ENCODE results near the gene GAB1. TPM values are rescaled to one million over a fixed set of nuclear protein-coding genes. Genes with fewer than 3 reads are reported as not detected.

Gene GAB1
- total and polyA plus RNA-seq, 9 donors, result 10.7 to 50.3 (median 32.4) TPM

DNA sequence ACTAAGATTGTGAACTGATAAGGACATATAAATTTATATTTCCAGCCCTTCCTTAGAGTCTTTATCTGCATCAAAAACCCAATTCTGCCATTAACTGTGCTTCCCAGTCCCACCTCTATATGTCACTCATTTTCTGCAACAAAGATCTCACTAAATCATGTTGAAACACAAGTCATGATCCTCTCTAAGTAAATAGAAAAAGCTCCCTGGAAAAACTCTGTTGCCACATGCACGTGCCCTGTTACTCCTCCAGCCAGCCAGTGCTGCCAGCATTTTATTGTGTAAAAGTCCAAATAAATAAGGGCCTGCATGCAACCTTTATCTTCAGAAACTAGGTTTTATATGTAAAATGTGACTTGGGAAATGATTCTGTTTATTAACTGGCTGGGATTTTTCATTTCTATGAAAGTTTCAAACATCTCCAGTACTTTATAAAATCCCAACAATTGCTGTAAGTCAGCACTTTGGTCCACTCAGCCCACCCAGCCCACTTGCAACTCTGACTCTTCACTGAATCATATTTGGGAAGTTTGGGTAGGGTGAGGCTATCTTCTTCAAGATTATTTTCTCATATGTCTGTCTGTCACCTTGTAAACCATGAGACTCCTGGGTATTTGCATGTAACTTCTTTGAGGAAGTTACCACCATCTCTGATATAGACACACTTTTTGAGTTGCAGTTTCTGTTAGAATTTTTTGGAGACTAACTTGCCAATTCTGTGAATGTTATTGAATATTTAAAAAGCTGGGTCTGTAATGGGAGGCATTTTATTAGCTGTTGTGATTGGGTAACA lies 136.9 kb downstream of the GAB1 start:
- Histone ChIP-seq H3K36me3 (no peaks in the 10 kb centered on the region), H3K4me3 (no peak overlapping the region), H3K4me1 (ENCODE audit: insufficient read depth) (no peaks in the 10 kb centered on the region), H3K27me3 (no peaks in the 10 kb centered on the region), H3K27ac (no peak overlapping the region), H3K9me3 (no peaks in the 10 kb centered on the region)
- TF ChIP-seq POLR2A (IDR thresholded peaks at IDR 0.05), result no peak
- TF ChIP-seq, protein P1, sequence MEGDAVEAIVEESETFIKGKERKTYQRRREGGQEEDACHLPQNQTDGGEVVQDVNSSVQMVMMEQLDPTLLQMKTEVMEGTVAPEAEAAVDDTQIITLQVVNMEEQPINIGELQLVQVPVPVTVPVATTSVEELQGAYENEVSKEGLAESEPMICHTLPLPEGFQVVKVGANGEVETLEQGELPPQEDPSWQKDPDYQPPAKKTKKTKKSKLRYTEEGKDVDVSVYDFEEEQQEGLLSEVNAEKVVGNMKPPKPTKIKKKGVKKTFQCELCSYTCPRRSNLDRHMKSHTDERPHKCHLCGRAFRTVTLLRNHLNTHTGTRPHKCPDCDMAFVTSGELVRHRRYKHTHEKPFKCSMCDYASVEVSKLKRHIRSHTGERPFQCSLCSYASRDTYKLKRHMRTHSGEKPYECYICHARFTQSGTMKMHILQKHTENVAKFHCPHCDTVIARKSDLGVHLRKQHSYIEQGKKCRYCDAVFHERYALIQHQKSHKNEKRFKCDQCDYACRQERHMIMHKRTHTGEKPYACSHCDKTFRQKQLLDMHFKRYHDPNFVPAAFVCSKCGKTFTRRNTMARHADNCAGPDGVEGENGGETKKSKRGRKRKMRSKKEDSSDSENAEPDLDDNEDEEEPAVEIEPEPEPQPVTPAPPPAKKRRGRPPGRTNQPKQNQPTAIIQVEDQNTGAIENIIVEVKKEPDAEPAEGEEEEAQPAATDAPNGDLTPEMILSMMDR (IDR thresholded peaks at IDR 0.05), result no peak
- no peak for TF ChIP-seq EP300 (IDR thresholded peaks at IDR 0.05)
- 76 to 87% (median 81%) methylated on average over 1 of the region's 1 CpG for WGBS, 3 donors
- intact Hi-C loops (cut with DNase I), result no loop called here
- no peak for DNase-seq

DNA sequence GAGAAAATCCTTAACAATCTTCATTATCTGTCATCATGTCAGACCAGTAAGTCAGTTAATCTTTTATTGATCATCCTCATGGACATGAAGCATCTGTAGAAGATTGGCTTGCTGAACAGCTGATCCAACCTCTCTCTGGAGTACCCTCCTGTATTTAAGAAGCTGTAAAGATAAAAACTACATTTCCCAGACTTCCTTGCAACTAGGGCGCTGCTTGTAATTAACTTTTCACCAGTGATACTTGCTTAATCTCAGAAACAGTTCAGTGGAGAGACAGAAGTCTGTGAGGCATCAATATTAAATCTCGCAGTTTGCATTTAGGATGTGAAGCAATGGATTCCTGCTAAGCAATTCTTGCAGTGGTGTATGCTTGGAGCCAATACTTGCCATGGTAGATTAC lies 140.8 kb downstream of the GAB1 start:
- no peak overlapping the region for H3K27ac ChIP-seq
- WGBS, 3 donors, result 84 to 92% (median 85%) methylated on average over 2 of the region's 2 CpGs
- TF ChIP-seq, protein P1 (IDR thresholded peaks at IDR 0.05), result no peak
- no peak for TF ChIP-seq EP300 (IDR thresholded peaks at IDR 0.05)
- TF ChIP-seq POLR2A (IDR thresholded peaks at IDR 0.05), result no peak
- no peaks in the 10 kb centered on the region for H3K27me3 ChIP-seq
- intact Hi-C loops (cut with DNase I), result no loop called here
- no peaks in the 10 kb centered on the region for H3K36me3 ChIP-seq
- DNase-seq, result no peak
- H3K4me3 ChIP-seq, result no peak overlapping the region
- no peaks in the 10 kb centered on the region for H3K9me3 ChIP-seq
- H3K4me1 ChIP-seq (ENCODE audit: insufficient read depth), result no peaks in the 10 kb centered on the region

DNA sequence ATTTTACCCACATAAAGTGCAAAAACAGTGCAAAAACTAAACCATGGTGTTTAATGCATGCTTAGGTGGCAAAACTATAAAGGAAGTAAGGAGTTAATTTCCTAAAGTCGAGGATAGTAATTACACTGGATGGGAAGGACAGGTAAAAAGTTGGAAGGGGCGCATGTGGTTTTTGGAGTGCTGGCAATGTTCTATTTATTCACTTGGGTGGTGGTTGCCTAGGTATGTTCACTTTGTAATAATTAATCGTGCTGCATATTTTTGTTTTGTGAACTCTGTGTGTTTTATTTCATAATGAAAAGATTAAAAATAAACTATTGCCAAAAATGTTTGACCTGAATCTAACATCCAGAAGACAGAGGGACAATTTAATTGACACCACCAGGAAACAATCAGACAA lies 144.7 kb downstream of the GAB1 start:
- intact Hi-C loops (cut with DNase I), result loop anchor here in 3 of 4 donors (10.0 kb wide), 3 partner anchors 137 to 287 kb away; no protein-coding TSS in a partner anchor
- Histone ChIP-seq H3K27me3 (no peaks in the 10 kb centered on the region), H3K36me3 (no peaks in the 10 kb centered on the region), H3K4me3 (no peak overlapping the region), H3K4me1 (ENCODE audit: insufficient read depth) (no peaks in the 10 kb centered on the region), H3K9me3 (no peaks in the 10 kb centered on the region), H3K27ac (no peak overlapping the region)
- 35 to 42% (median 36%) methylated on average over 3 of the region's 3 CpGs for WGBS, 3 donors
- DNase-seq, result no peak
- no peak for TF ChIP-seq EP300 (IDR thresholded peaks at IDR 0.05)
- TF ChIP-seq POLR2A (IDR thresholded peaks at IDR 0.05), result no peak
- TF ChIP-seq, protein P1 (IDR thresholded peaks at IDR 0.05), result no peak

DNA sequence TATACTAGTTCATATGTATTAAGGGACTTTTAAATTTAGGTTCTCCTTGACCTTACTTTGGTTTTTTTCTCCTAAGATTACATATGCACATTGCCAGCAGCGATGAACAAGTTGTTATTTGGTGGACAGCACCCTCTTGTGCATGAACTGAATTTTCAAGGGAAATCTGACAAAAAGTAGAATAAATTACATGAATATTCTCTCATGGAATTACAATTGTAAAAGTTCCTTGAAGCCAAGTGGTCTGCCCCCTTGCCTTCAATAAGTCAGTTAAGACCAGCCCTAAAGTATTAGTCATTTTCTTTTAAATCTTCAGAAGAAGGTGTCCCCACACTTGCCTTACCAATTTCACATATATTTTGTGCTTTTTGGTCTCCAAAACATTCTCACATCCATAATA lies 146.2 kb downstream of the GAB1 start:
- Histone ChIP-seq H3K27ac (no peak overlapping the region), H3K4me3 (no peak overlapping the region), H3K4me1 (ENCODE audit: insufficient read depth) (no peaks in the 10 kb centered on the region), H3K36me3 (no peaks in the 10 kb centered on the region), H3K9me3 (no peaks in the 10 kb centered on the region), H3K27me3 (no peaks in the 10 kb centered on the region)
- intact Hi-C loops (cut with DNase I), result loop anchor here in 3 of 4 donors (10.0 kb wide), 3 partner anchors 138 to 288 kb away; no protein-coding TSS in a partner anchor
- WGBS, 3 donors, result 0 to 2% (median 2%) methylated on average over 1 of the region's 1 CpG
- DNase-seq, result peak in 2 of 5 donors; percentile 24 to 34
- no peak for TF ChIP-seq POLR2A (IDR thresholded peaks at IDR 0.05)
- TF ChIP-seq, protein P1 (IDR thresholded peaks at IDR 0.05), result peak; percentile 59 to 78 (median 78)

Measured in ovary (tissue), 9 donors.